Measurements from ENCODE around the gene SUCLG2.

DNA sequence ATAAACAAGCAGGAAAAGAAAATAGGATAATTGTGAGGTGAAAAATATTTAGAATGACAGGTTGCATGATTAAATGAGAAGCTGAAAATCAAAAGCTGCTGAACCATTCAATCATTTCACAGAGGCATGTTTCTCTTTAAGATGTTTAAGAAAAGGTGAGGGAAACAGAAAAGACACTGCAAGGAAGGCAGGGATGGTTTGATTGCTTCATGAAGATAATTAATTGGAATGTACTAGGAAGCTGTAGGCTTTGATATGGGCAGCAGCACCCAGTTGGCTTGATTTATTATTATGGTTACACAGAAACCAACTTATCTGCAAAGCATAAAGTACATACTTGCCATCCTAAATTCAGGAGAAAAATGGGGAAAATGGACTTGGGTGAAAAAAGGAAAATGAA is 234.6 kb downstream of the SUCLG2 start:
- TF ChIP-seq, protein P1, sequence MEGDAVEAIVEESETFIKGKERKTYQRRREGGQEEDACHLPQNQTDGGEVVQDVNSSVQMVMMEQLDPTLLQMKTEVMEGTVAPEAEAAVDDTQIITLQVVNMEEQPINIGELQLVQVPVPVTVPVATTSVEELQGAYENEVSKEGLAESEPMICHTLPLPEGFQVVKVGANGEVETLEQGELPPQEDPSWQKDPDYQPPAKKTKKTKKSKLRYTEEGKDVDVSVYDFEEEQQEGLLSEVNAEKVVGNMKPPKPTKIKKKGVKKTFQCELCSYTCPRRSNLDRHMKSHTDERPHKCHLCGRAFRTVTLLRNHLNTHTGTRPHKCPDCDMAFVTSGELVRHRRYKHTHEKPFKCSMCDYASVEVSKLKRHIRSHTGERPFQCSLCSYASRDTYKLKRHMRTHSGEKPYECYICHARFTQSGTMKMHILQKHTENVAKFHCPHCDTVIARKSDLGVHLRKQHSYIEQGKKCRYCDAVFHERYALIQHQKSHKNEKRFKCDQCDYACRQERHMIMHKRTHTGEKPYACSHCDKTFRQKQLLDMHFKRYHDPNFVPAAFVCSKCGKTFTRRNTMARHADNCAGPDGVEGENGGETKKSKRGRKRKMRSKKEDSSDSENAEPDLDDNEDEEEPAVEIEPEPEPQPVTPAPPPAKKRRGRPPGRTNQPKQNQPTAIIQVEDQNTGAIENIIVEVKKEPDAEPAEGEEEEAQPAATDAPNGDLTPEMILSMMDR (IDR thresholded peaks at IDR 0.05; ENCODE audit: low read depth, low read length, poor library complexity, severe bottlenecking) = no peak
- no peak for TF ChIP-seq EZH2phosphoT487 (IDR thresholded peaks at IDR 0.05; ENCODE audit: borderline replicate concordance, low read length)

Data from DOHH2 (cell line).